ENCODE results near the gene COG5.

DNA sequence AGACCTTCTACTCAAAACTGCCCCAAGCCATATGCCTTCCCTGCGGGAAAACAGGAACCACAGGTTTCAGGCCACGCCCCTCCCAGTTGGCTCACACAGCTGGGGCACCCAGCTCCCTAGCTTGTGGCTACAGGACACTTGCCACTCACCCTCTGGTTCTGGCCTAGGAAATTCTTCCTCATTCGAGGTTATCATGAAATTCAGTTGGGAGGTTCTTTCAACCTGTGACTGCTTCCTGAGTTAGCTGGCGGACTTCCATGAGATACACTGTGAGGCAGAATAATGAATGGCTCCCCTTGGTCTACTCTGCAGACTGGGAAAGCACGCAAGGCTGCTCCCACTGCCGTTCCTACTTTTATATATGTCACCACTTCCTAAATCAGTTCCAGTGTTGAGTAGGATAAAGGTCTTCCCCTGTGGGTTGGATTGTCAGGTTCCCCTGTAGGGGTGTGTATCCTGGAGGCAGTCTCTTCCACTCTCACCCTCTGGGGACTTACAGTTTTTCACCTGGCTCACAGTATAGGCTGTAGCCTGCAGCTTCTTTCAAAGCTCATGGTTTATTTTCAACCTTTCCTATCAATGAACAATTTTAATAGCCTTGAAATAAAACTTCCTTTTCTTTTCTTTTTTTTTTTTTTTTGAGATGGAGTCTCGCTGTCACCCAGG, 56.9 kb downstream of the COG5 start:
- no peak for TF ChIP-seq CTCF (IDR thresholded peaks at IDR 0.05)
- TF ChIP-seq POLR2A (IDR thresholded peaks at IDR 0.05) = no peak
